Erythroblast (primary cell): ENCODE measurements around the gene METTL17.

Source experiments
- GATA1 ChIP-seq: IDR thresholded peaks from 2 replicates; pipeline ENCODE4 v1.6.1; 2011; ENCODE audit warnings: low read depth, mild to moderate bottlenecking, control low read depth, low read length, moderate library complexity
- POLR2A ChIP-seq: IDR thresholded peaks from 2 replicates; pipeline ENCODE4 v1.6.1; 2011; ENCODE audit warnings: mild to moderate bottlenecking, low read length

GRCh38 chr14:21043387-21043973, 53.7 kb downstream of the METTL17 start:
- TF ChIP-seq POLR2A: no peak
- no peak for TF ChIP-seq GATA1
